Astrocyte (in vitro differentiated cells and primary cell): Measurements from ENCODE around the gene SLC44A2.

Experiments used
- EZH2 ChIP-seq: IDR thresholded peaks from 2 replicates; pipeline ENCODE4 v1.6.1; 2012; ENCODE audit warnings: mild to moderate bottlenecking, low read length, inconsistent platforms; ENCODE audit not compliant: insufficient read depth
- TF ChIP-seq, protein P1 (sequence below): IDR thresholded peaks from 2 replicates; pipeline ENCODE4 v1.5.1; 2011; ENCODE audit warnings: low read depth, mild to moderate bottlenecking, inconsistent platforms, low read length, moderate library complexity; ENCODE audit not compliant: insufficient read depth

DNA sequence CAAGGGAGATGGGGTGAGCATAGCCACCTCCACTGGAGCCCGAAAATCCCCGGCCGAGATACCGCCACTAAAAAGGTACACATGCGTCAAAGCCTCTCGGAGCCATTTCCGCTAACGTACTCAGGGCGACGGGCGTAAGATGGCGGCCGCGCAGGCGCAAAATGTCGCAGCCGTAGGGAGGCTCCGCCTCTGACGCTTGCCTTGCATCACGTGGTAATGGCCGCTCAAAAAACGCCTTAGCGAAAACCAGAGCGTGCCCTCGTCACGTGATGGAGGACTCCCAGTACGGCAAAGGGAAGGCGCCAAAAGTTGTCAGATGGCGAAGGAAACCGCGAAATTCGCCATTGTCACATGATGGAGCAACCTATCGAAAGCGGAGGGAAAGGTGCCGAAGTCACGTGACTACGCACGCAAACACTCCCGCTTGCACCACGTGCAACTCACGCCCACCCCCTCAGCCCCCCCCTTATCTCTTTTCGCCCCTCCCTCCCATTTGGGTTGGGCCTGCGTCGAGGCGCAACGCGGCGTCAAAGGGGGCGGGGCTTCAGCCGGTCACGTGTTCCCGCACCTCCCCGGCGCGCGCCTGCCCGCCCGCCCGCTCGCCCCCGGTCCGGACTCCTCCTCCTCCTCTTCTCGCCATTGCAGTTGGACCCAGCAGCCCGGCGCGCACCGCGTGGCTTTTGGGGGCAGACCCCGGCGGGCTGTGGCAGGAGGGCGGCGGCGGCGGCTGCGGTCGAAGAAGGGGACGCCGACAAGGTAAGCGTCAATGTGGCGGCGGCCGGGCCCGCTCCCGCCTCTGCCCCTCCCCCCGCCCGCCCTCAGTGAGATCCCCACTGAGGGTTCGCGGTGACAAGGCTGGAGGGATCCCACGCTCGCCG, 28.6 kb downstream of the SLC44A2 start, which contains the start of gene ILF3:
- TF ChIP-seq, protein P1, sequence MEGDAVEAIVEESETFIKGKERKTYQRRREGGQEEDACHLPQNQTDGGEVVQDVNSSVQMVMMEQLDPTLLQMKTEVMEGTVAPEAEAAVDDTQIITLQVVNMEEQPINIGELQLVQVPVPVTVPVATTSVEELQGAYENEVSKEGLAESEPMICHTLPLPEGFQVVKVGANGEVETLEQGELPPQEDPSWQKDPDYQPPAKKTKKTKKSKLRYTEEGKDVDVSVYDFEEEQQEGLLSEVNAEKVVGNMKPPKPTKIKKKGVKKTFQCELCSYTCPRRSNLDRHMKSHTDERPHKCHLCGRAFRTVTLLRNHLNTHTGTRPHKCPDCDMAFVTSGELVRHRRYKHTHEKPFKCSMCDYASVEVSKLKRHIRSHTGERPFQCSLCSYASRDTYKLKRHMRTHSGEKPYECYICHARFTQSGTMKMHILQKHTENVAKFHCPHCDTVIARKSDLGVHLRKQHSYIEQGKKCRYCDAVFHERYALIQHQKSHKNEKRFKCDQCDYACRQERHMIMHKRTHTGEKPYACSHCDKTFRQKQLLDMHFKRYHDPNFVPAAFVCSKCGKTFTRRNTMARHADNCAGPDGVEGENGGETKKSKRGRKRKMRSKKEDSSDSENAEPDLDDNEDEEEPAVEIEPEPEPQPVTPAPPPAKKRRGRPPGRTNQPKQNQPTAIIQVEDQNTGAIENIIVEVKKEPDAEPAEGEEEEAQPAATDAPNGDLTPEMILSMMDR, result no peak
- no peak for TF ChIP-seq EZH2
